Adrenal gland (tissue), 5 donors: ENCODE results near the gene AOPEP.

Experiments used
- CTCF ChIP-seq, 6 experiments: fragments of 450-650 bp in 4 of 6; fragments of 200-600 bp in 2 of 6; sonication (generic) in 1 of 6; IDR thresholded peaks; 1 replicate in 5 of 6; 2 replicates in 1 of 6; pipeline versions ENCODE4 v1.5.1 to v1.8.0; 2016 to 2021; ENCODE audit warnings: antibody characterized with exemption in 6 of 6, mild to moderate bottlenecking in 2 of 6, moderate library complexity in 1 of 6
- POLR2A ChIP-seq, 2 donors: fragments of 450-650 bp; IDR thresholded peaks; one replicate each; pipeline ENCODE4 v1.6.1; 2017; ENCODE audit warnings: antibody characterized with exemption in 2 of 2, mild to moderate bottlenecking in 2 of 2, moderate library complexity in 1 of 2
- donor health status: DM: no; HTN: no; CAD: no.

DNA sequence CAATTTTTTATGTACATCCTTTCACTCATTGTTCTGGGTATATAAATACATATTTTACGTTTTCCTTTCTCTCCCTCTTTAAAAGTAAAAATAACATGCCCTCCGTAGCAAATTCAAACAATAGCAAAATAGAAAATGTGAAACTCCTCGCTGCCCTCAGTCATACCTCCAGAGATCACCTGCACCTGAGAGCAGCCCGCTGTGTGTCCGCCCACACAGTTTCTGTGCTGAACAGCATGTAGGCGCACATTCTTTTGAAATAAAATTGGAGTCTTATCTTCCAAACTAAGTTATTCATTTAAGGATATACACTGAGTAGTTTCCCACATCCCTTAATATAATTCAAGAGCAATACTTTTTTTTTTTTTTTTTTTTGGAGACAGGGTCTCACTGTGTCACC is 255.7 kb downstream of the AOPEP start:
- no peak for TF ChIP-seq CTCF (IDR thresholded peaks at IDR 0.05)
- no peak for TF ChIP-seq POLR2A (IDR thresholded peaks at IDR 0.05)
